ENCODE measurements around the gene KCNJ1.

Gene KCNJ1

GRCh38 chr11:128821556-128821955, 45.5 kb downstream of the KCNJ1 start:
- Histone ChIP-seq H3K9me3 (ENCODE audit: control insufficient read depth, insufficient read depth, low read length) (no peaks in the 10 kb centered on the region), H3K36me3 (ENCODE audit: insufficient read depth, low read length) (no peaks in the 10 kb centered on the region), H3K9ac (ENCODE audit: low read depth, low read length) (no peak overlapping the region), H3K4me1 (ENCODE audit: insufficient read depth, low read length) (peaks cover 3% of the 10 kb centered on the region; the same call in 1 of the 2 replicates)

GRCh38 chr11:128819198-128819597, 47.9 kb downstream of the KCNJ1 start:
- peaks cover 16% of the 10 kb centered on the region; the same call in 1 of the 2 replicates for H3K4me1 ChIP-seq (ENCODE audit: insufficient read depth, low read length)

GRCh38 chr11:128814856-128815705, 52.0 kb downstream of the KCNJ1 start:
- Histone ChIP-seq H3K9me3 (ENCODE audit: control insufficient read depth, insufficient read depth, low read length) (no peaks in the 10 kb centered on the region), H3K4me1 (ENCODE audit: insufficient read depth, low read length) (peaks cover 16% of the 10 kb centered on the region; the same call in 1 of the 2 replicates), H3K36me3 (ENCODE audit: insufficient read depth, low read length) (no peaks in the 10 kb centered on the region), H3K9ac (ENCODE audit: low read depth, low read length) (peak overlapping the region; percentile 46; the same call in 1 of the 2 replicates)

More at GRCh38 chr11:128819198-128819597, 47.9 kb downstream of the KCNJ1 start:
- H3K9me3 ChIP-seq (ENCODE audit: control insufficient read depth, insufficient read depth, low read length): no peaks in the 10 kb centered on the region
- H3K9ac ChIP-seq (ENCODE audit: low read depth, low read length): no peak overlapping the region
- no peaks in the 10 kb centered on the region for H3K36me3 ChIP-seq (ENCODE audit: insufficient read depth, low read length)

GRCh38 chr11:128813729-128814128, 53.4 kb downstream of the KCNJ1 start:
- H3K9ac ChIP-seq (ENCODE audit: low read depth, low read length): no peak overlapping the region
- no peaks in the 10 kb centered on the region for H3K9me3 ChIP-seq (ENCODE audit: control insufficient read depth, insufficient read depth, low read length)
- peaks cover 13% of the 10 kb centered on the region; the same call in 1 of the 2 replicates for H3K4me1 ChIP-seq (ENCODE audit: insufficient read depth, low read length)
- H3K36me3 ChIP-seq (ENCODE audit: insufficient read depth, low read length): no peaks in the 10 kb centered on the region; the same call in 1 of the 2 replicates

- Histone ChIP-seq H3K36me3 (ENCODE audit: insufficient read depth, low read length) (no peaks in the 10 kb centered on the region; the same call in 1 of the 2 replicates), H3K9me3 (ENCODE audit: control insufficient read depth, insufficient read depth, low read length) (no peaks in the 10 kb centered on the region), H3K4me1 (ENCODE audit: insufficient read depth, low read length) (peaks cover 11% of the 10 kb centered on the region; the same call in 1 of the 2 replicates), H3K9ac (ENCODE audit: low read depth, low read length) (no peak overlapping the region)
Observed at GRCh38 chr11:128810784-128811514, 56.1 kb downstream of the KCNJ1 start.

GRCh38 chr11:128809128-128809527, 58.0 kb downstream of the KCNJ1 start:
- no peak overlapping the region for H3K9ac ChIP-seq (ENCODE audit: low read depth, low read length)
- no peaks in the 10 kb centered on the region for H3K4me1 ChIP-seq (ENCODE audit: insufficient read depth, low read length)
- no peaks in the 10 kb centered on the region for H3K9me3 ChIP-seq (ENCODE audit: control insufficient read depth, insufficient read depth, low read length)
- no peaks in the 10 kb centered on the region; the same call in 1 of the 2 replicates for H3K36me3 ChIP-seq (ENCODE audit: insufficient read depth, low read length)

GRCh38 chr11:128807909-128808308, 59.2 kb downstream of the KCNJ1 start:
- Histone ChIP-seq H3K9me3 (ENCODE audit: control insufficient read depth, insufficient read depth, low read length) (no peaks in the 10 kb centered on the region), H3K9ac (ENCODE audit: low read depth, low read length) (no peak overlapping the region), H3K4me1 (ENCODE audit: insufficient read depth, low read length) (0 out of 2 replicates have a peak, but pooled peaks cover 6% of the 10 kb centered on the region), H3K36me3 (ENCODE audit: insufficient read depth, low read length) (no peaks in the 10 kb centered on the region; the same call in 1 of the 2 replicates)

- H3K4me1 ChIP-seq (ENCODE audit: insufficient read depth, low read length): 0 out of 2 replicates have a peak, but pooled peaks cover 6% of the 10 kb centered on the region
- no peaks in the 10 kb centered on the region; the same call in 1 of the 2 replicates for H3K36me3 ChIP-seq (ENCODE audit: insufficient read depth, low read length)
- no peaks in the 10 kb centered on the region for H3K9me3 ChIP-seq (ENCODE audit: control insufficient read depth, insufficient read depth, low read length)
- no peak overlapping the region for H3K9ac ChIP-seq (ENCODE audit: low read depth, low read length)
Observed at GRCh38 chr11:128806506-128807261, 60.4 kb downstream of the KCNJ1 start.

GRCh38 chr11:128804481-128804880, 62.6 kb downstream of the KCNJ1 start:
- H3K9ac ChIP-seq (ENCODE audit: low read depth, low read length): no peak overlapping the region
- H3K36me3 ChIP-seq (ENCODE audit: insufficient read depth, low read length): no peaks in the 10 kb centered on the region
- H3K4me1 ChIP-seq (ENCODE audit: insufficient read depth, low read length): 0 out of 2 replicates have a peak, but pooled peaks cover 6% of the 10 kb centered on the region
- H3K9me3 ChIP-seq (ENCODE audit: control insufficient read depth, insufficient read depth, low read length): no peaks in the 10 kb centered on the region

- no peak overlapping the region for H3K9ac ChIP-seq (ENCODE audit: low read depth, low read length)
- H3K9me3 ChIP-seq (ENCODE audit: control insufficient read depth, insufficient read depth, low read length): no peaks in the 10 kb centered on the region
- no peaks in the 10 kb centered on the region for H3K36me3 ChIP-seq (ENCODE audit: insufficient read depth, low read length)
- 0 out of 2 replicates have a peak, but pooled peaks cover 6% of the 10 kb centered on the region for H3K4me1 ChIP-seq (ENCODE audit: insufficient read depth, low read length)
Observed at GRCh38 chr11:128803449-128804245, 63.4 kb downstream of the KCNJ1 start.

- Histone ChIP-seq H3K4me1 (ENCODE audit: insufficient read depth, low read length) (0 out of 2 replicates have a peak, but pooled peaks cover 6% of the 10 kb centered on the region), H3K9ac (ENCODE audit: low read depth, low read length) (no peak overlapping the region), H3K36me3 (ENCODE audit: insufficient read depth, low read length) (no peaks in the 10 kb centered on the region), H3K9me3 (ENCODE audit: control insufficient read depth, insufficient read depth, low read length) (no peaks in the 10 kb centered on the region)
Observed at GRCh38 chr11:128803011-128803410, 64.1 kb downstream of the KCNJ1 start.

- H3K36me3 ChIP-seq (ENCODE audit: insufficient read depth, low read length): no peaks in the 10 kb centered on the region
- H3K4me1 ChIP-seq (ENCODE audit: insufficient read depth, low read length): 0 out of 2 replicates have a peak, but pooled peaks cover 6% of the 10 kb centered on the region
- H3K9me3 ChIP-seq (ENCODE audit: control insufficient read depth, insufficient read depth, low read length): no peaks in the 10 kb centered on the region
- H3K9ac ChIP-seq (ENCODE audit: low read depth, low read length): no peak overlapping the region
Observed at GRCh38 chr11:128802358-128802981, 64.6 kb downstream of the KCNJ1 start.

GRCh38 chr11:128800871-128801417, 66.2 kb downstream of the KCNJ1 start:
- Histone ChIP-seq H3K36me3 (ENCODE audit: insufficient read depth, low read length) (no peaks in the 10 kb centered on the region), H3K9me3 (ENCODE audit: control insufficient read depth, insufficient read depth, low read length) (no peaks in the 10 kb centered on the region), H3K4me1 (ENCODE audit: insufficient read depth, low read length) (0 out of 2 replicates have a peak, but pooled peaks cover 6% of the 10 kb centered on the region), H3K9ac (ENCODE audit: low read depth, low read length) (no peak overlapping the region)
